Stomach (tissue), 4 donors: Measurements from ENCODE around the gene GBX2.

Experiments used
- POLR2A ChIP-seq, 4 donors: fragments of 450-650 bp; IDR thresholded peaks; one replicate each; pipeline ENCODE4 v1.6.1; 2016; ENCODE audit warnings: antibody characterized with exemption in 4 of 4, control low read depth in 2 of 4, mild to moderate bottlenecking in 1 of 4, moderate library complexity in 1 of 4
- TF ChIP-seq, protein P1 (sequence below), 7 experiments: fragments of 450-650 bp in 4 of 7; fragments of 200-600 bp in 3 of 7; sonication (generic) in 3 of 7; IDR thresholded peaks; one replicate each; pipeline ENCODE4 v1.5.1; 2016 to 2019; ENCODE audit warnings: antibody characterized with exemption in 7 of 7, control low read depth in 2 of 7, mild to moderate bottlenecking in 1 of 7

DNA sequence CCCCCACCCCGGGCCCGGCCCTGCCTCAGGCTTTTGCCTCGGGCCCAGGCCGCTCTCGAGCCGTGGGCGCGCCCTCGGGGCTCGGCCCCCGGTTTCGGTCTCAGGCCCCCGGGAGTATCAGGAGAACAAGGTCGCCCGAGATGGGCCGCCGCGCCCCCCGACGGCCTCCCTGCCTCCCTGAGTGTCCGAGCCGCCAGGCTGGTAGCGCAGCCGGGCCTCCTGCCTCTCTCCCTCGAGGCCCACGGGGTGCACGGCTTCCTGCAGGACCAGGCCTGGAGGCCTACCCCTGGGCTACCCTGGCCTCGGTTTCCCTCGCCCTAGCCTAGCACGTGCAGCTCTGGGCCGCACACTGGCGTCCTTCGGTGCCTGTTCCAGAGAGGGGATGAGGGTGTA is 8.4 kb downstream of the GBX2 start:
- TF ChIP-seq POLR2A (IDR thresholded peaks at IDR 0.05), result no peak
- TF ChIP-seq, protein P1, sequence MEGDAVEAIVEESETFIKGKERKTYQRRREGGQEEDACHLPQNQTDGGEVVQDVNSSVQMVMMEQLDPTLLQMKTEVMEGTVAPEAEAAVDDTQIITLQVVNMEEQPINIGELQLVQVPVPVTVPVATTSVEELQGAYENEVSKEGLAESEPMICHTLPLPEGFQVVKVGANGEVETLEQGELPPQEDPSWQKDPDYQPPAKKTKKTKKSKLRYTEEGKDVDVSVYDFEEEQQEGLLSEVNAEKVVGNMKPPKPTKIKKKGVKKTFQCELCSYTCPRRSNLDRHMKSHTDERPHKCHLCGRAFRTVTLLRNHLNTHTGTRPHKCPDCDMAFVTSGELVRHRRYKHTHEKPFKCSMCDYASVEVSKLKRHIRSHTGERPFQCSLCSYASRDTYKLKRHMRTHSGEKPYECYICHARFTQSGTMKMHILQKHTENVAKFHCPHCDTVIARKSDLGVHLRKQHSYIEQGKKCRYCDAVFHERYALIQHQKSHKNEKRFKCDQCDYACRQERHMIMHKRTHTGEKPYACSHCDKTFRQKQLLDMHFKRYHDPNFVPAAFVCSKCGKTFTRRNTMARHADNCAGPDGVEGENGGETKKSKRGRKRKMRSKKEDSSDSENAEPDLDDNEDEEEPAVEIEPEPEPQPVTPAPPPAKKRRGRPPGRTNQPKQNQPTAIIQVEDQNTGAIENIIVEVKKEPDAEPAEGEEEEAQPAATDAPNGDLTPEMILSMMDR (IDR thresholded peaks at IDR 0.05), result no peak
